Activated effector memory CD4-positive, alpha-beta T cell treated with Interleukin-2 at 50 U/mL for 16 hours (primary cell): ENCODE measurements around the gene FN3K.

Source experiments
- DNase-seq: peaks from one replicate; pipeline ENCODE4 v3.0.0-alpha.2; 2020

Gene FN3K

DNA sequence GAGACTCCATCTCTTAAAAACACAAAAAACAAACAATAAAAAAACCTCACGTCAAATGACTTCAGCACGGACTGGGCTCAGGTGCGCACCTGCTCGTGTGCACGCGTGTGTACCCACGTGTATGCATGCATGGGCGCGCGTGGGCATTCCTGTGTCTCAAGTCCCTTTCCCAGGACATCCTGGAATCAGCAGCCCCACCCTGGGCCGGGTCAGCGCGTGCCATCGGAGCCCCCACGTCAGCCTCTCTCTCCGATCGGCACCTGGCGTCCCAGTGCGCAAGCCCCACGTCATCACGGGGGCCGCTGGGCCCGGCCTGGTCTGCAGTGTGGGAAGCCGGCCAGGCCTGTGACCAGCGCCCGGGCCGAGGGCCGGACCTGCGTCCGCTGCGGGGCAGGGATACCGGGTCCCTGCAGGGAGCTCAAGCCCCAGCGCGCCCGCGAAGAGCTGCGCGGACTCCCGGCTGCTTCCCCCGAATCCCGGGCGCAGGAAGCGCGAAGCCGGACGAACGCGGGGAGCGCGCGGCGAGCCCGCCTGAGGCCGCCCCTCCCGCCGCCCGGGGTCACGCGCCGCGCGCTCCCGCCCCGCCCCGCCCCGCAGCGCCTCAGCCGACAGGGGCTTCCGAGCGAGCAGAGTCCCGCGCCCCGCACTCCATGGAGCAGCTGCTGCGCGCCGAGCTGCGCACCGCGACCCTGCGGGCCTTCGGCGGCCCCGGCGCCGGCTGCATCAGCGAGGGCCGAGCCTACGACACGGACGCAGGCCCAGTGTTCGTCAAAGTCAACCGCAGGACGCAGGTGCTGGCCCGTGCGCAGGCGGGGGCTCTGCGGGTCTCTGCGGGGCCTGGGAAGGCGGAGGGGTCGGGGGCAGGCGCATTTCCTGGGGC, at the start of gene FN3K:
FN3K (plus strand) TSS at position 629 of the 880 bp plus-strand sequence; CDS start at position 651, 22 bp downstream.
- DNase-seq = peak; percentile 23

DNA sequence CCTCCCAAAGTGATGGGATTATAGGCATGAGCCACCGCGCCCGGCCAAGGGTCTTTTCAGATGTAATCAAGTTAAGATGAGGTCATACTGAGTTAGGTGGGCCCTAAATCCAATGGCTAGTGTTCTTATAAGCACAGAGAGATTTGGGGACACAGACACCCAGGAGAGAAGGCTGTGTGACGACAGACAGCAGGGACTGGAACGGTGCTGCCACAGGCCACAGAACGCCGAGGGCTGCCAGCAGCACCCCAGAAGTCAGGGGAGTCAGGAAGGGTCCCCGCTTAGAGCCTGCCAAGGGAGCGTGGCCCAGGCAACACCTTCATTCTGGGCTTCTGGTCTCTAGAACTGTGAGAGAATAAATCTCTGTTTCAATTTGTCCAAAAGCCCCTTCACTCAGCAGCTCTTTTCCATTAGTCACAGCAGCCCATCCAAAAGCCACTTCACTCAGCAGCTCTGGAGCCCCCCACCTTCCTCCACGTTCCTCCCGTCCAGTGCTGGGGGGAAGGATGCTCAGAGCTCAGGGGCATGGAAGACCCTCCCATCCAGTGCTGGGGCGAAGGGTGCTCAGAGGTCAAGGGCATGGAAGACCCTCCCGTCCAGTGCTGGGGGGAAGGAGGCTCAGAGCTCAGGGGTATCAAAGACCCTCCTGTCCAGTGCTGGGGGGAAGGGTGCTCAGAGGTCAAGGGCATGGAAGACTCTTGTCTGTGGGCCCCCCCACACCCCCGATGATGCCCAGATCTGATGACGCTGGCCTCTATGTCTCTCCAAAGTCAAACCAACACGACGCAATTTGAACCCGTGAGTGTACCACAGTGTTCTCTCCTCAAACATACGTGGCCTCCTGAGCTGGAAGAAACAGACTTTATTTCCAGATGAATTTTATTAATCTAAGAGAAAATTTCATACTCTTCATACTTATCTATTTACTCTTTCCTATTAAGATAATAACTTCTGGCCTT, 48.8 kb upstream of the FN3K start:
- DNase-seq = no peak

DNA sequence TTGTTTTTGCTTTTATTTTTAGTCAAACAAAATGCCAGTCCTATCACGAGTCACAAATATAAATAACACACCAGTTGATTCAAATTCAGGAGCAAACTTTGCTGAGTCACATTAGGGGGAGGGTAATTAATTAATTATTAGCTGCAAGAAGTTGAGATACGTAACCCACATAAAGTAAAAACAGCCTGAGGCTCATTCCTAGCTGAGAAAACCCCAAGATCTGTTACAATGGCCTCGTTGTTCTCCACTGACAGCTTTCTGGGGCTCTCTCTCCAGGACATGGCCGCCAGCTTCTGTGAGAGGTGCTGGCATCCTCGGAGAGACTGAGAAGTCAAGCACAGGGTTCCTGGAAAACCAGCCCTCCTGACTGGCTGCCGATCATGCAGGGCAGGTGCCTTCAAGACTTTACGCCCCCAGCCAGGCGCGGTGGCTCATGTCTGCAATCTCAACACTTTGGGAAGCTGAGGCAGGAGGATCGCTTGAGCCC, 48.0 kb upstream of the FN3K start:
- no peak for DNase-seq

DNA sequence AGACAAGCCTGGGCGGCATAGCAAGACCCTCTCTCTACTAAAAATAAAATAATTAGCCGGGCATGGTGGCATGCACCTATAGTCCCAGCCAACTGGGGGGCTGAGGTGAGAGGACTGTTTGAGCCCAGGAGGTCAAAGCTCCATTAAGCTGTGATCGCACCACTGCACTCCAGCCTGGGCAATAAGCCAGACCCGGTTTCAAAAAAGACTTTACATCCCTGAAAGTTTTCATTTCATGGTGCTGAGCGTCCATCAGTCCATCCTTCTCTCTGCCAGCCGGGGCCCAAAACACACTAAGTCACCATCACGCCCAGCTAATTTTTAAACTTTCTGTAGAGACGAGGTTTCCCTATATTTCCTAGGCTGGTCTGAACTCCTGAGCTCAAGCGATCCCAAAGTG, 47.5 kb upstream of the FN3K start:
- DNase-seq = no peak

DNA sequence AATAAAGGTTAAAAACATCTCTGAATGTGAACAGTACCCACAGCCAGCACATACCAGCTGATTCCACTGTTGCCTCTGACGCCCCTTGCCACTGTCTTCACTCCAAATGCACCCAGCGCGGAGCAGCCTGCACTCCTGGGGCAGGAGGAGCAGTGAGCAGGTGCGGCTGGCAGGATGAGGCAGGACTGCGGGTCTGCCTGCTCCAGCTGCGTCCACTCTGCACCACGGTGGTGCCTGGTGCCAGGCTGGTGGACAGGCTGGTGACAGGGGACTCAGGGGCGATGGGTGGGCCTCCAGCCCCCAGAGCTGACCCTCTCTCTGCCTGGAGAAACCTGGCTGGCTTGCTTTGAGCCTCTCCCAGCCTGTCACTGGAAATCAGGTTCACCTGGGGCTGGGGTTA, 46.3 kb upstream of the FN3K start:
- DNase-seq = no peak

DNA sequence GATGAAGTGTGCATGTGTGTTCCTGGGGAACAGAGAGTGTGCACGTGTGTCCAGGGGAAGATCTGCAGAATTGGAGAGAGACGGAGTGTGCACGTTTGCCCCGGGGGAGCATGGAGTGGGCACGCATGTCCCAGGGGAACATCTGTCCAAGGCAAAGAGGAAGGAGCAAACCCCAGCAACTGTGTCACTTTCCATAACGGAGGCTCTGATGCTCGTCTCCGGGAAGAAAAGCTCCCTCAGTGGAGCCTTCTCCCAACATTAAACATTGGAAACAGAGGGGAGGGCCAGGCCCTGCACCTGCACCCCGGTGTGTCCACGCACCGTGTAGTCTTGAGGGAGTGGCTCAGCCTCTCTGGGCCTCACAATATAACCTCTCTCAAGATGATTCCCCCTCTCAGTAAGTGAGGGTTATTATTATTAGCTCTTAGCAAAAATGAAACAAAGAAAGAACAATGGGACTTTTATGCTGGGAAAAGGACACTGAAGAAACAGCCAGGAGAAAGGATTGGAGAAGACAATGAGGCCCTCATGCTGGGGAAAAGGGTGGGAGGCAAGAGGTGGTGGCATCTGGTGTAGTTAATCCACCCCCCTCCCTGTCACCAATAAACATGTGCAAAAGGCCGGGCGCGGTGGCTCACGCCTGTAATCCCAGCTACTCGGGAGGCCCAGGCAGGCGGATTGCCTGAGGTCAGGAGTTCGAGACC, 44.5 kb upstream of the FN3K start:
- DNase-seq = no peak

DNA sequence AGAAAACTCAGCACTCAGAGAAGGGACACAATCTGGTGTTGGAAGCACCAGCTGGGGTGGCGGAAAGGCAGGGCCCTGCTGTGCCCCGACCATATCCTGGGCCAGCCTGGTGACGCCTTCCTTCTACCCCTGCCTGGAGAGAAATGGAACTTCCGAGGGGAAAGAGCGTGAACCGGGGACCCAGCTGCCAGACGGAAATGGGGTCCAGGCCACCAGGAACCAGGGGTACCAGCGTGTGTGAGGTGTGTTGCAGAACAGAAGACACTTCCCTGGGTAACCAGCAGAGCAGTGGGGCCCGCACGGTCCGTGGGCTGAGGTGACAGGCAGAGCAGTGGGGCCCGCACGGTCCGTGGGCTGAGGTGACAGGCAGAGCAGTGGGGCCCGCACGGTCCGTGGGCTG, 43.7 kb upstream of the FN3K start:
- DNase-seq = no peak

DNA sequence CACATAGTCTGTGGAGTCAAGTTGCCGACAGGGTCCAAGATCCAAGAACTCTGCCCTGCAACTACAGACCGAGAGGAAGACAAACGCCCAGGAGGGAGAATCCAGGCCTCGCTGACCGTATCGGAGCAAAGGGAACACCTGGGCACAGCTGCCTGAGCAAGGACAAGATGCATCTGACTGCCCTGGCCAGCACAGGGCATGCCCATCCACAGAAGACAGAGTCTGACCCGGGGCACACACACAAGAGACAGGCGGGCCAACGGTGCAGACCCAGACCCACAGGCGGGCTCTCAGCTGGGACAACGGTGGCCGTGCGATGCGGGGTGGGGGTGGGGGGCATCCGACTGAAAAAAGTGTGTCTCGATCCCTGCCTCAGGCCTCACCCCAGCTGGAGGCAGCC, 43.1 kb upstream of the FN3K start:
- no peak for DNase-seq

DNA sequence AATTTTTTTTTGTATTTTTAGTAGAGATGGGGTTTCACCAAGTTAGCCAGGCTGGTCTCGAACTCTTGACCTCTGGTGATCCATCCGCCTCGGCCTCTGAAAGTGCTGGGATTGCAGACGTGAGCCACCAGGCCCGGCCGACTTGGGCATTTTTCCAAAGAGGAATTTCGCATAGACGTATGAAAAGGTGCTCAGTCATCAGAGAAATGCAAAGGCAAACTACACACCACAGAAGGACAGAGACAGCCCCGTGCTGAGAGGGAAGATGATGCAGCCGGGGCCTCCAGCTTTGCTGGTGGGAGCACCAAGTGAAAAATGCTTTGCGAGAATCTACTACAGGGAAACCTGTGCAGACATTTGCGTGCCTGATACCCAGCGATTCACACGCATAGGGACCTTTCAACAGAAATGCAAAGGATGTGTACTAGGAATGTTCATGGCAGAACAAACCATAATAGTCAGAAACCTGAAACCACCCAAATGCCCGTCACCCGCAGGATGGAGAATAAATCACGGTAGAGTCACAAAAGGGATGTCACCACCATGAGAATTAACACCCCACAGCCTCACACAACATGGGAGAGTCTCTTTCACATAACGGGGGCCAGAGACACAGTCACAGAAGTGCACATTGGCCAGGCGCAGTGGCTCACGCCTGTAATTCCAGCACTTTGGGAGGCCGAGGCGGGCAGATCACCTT, 42.1 kb upstream of the FN3K start:
- no peak for DNase-seq

DNA sequence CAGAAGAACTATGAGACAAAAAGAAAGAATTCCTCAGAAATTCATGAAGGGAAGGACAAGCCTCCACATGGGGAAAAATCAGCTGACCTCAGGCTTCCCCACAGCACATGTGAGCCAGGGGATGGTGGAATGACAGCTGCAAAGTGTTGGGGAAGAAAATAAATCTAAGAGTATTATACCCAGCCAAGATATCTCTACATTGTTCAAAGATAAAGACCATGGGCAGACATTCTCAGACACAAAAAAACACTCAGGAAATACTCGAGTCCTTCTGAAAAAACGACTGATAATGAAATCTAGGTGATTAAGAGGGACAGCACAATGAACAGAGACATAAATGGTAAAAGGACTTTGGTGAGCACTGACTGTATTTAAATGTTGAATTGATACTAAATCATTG, 40.8 kb upstream of the FN3K start:
- DNase-seq = no peak

DNA sequence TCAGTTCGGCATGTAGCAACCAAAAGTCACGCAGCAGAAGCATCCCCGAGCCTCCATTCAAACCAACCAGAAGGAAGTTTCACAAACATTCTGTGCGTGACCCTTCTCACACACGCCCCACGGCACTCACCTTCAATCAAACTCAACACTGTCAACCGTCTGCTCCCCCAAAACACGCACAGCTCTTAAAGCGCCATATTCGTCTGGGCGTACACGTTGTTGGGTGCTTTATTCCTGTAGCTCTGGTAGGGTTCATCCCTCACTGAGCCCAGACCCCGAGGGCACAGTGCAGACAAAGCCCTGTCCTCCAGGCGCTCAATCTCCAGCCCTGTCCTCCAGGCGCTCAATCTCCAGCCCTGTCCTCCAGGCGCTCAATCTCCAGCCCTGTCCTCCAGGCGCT, 39.2 kb upstream of the FN3K start:
- no peak for DNase-seq

DNA sequence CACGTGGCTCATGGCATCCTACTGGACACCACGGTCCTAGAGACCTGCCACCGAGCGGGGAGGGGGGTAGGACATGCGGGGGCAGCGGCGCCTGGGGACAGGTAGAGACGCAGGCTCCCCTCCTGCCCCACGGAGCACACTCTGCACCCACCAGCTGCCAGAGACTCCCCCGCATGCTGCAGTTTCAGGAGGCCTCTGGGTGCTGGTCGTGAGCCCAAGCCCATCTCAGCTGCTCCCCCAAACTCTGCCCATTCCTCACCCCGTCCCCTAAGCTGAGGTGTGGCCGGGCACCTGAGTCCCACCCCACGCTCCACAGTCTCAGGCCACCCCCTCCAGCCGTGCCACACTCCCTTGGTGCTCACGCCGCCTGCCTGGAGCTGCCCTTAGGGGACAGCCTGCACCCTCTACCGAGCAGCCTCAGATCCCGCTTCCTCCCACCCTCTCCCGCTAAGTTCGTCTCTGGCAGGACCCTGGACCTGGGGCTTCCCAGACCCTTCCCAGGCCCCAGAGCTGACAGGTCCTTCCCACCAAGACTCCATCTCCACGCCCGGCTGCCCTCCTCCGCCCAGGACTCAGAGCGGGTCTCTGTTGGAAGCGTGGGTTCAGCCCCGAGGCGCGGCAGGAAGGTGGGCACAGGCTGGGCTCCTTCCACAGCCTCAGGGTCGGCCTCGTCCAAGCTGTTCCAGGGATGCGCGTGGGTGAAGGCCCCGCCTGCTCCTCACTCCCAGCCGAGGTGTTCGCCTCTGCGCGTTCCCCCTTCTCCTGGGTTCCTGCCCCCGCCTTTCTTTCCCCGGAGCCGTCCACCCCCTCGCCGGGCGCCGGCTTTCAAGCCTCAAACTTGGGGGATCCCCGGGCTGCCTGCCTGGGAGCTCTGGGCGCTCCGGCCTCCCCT, 38.3 kb upstream of the FN3K start:
- DNase-seq = no peak

DNA sequence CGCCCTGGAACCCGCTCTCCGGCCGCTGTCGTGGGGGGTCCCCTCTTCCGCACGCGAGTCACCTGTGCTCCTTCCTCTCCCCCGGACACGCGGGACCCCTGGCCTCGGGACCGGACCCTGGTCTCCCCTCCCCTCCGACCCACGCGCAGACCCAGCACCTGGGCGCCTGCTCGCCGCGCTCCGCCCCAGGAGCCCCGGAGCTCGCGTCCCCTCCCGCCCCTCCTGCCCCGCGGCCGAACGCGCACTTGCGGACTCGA, 37.7 kb upstream of the FN3K start:
- no peak for DNase-seq

DNA sequence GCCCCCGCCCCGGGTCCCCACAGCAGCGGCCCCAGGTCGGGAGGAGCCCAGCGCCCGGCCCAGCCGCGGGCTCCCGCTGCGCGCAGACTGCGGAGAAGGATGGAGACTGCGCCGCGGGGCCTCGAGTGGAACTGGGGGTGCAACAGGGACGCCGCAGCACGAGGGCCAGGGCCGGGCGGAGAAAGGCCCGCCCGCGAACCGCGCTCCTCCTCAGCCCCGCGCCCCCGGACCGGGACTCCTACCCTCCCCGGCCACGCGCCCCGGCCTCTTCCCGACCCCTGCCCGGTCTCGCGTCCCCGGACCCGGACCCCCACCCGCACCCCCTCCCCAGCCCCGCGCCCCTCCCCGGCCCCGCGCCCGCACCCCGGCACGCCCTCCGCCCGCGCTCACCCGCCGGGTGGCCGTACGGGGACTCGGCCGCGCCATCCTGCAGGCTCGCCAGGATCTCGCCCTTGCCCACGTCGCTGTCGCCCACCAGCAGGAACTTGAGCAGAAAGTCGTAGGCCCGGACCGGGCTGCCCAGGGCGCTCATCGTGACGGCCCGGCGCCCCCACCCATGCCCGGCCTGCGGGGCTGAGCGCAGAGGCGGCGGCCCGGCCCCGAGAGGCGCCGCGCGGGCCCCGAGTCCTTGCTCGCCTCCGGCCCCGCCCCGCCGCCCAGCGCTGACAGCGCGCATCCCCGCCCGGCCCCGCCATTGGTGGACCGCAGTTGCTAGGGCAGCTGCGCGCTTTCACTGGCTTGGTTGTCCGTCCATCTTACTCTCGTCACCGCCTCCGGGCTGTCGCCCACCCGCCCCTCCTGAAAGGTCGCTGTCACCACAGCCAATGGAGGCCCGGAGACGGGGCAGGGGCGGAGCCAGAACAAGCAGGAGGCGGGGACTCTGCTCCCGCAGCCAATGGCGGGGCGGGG, 37.1 kb upstream of the FN3K start, which contains the start of gene RAB40B:
RAB40B (minus strand) TSS at position 634 of the 909 bp plus-strand sequence; CDS start at position 532, 102 bp downstream.
- DNase-seq = peak; percentile 99

DNA sequence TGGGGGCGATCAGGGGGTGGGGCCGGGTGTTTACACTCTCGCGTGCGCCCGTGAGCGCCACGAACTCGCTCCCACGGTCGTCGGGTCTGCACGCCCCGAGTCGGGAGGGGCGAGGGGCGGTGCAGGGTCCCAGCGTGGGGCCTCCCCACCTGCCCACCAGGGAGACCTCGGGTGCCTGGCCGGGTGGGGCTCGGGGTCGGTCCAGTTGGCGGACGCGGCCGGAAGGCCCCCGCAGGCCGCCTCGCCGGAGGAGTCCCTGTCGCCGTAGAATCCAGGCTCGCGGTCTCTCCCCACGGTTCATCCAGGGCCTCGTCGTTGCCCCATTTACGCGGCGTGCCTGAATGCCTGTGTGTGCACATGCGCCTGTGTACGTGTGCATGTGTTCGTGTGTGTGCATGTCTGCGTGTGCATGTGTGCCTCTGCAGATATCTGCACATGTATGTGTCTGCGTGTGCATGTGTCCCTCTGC, 36.4 kb upstream of the FN3K start:
- DNase-seq = no peak

DNA sequence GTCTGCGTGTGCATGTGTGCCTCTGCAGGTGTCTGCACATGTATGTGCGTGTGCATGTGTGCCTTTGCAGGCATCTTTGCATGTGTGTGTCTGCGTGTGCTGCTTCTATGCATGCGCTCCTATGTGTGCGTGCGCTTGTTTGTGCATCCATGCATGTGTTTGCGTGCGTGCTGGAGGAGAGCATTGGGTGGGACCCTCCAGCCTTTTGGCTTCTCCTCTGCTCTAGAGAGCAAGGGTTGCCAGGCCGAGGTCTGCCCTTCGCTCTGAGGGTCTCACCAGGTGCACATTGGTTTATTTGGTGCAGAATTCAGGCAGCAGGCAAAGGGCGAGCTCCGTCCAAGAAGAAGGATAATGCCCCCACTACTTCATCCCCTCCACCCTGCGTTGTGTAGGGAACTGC, 35.9 kb upstream of the FN3K start:
- no peak for DNase-seq

DNA sequence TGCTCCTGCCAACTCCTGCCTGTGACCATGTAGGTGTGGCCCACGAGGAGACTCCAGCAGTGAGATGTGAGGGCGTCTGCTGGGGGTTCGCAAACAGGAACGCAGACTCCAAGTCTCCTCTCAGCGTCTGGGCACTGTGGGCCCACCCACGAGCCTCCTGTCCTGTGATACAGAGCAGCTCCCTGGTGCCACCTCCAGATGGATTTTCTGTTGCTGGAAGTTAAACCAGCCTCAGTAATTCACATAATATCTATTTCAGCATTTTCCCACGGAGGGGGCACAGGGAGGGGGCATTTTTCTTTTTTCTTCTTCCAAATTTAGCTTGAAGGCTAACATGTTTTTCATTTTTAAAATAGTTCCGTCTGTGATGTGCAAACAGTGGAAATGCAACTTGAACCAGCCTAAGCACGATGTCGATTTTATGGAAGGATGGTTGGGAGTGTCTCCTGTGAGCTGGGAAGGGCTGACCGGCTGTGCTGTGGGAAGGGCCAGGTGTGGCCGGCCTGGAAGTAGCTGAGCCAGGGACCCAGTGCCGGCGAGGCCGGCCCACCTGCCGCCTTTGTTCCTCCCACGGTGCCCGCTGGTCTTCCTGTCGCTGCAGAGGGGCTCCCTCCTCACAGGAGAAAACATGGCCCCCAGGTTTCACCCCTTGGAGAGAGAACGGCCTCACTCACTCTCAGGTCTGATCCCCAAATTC, 33.0 kb upstream of the FN3K start:
- no peak for DNase-seq

DNA sequence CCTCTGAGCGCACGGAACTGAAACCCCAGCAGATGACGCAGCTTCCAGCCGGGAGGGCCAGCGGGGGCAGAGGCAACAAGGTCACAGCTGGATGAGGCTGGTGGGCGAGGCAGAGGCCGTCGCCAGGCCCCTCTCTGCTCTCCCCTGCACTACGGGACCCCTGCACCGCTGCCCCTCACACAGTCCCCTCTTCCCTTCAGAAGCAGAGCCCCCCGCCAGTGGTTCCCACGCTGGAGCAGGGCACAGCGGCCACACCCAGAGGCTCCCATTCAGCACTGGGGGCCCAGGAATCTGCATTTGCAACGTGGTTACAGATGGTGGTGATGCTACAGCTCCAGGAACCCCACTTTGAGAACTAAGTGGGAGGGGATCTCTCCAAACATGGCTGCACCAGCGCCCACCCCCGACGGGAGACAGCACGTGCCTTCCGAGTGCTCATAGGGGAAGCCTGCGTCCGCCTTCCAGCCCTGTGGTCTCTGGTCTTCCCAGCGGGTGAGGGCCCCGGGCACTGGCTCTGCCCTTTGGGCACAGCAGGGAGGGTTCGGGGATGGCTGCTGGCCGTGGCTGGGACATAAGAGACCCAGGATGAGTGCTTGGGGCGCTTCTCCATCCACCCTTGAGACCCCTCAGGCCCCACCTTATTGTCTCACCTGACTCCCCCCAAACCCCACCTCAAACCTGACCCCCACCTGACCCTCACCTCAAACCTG, 32.2 kb upstream of the FN3K start:
- DNase-seq = no peak
